OCI-LY3 (cell line): ENCODE data around the gene GAS2L1.

ENCODE experiments used
- H2AFZ ChIP-seq: fragments of 200-600, 300-600 bp; shearing (Covaris generic); 2 replicates; pipeline ENCODE4 v1.6.0; 2014; ENCODE audit warnings: antibody characterized with exemption, low read depth, low read length
- H3K27ac ChIP-seq: fragments of 200-600, 300-600 bp; sonication (generic); 2 replicates; pipeline ENCODE4 v1.5.1; 2014; ENCODE audit warnings: mild to moderate bottlenecking, low read length, moderate library complexity, mixed read lengths
- H3K27me3 ChIP-seq: fragments of 200-600, 300-600 bp; sonication (generic); 2 replicates; pipeline ENCODE4 v1.6.1; 2014; ENCODE audit warnings: low read depth, low read length, mixed read lengths
- H3K36me3 ChIP-seq: fragments of 200-600, 300-600 bp; sonication (generic); replicated peaks from 2 replicates; pipeline ENCODE3; 2014; ENCODE audit warnings: low read depth, low read length, mixed read lengths
- H3K4me1 ChIP-seq: fragments of 300-600, 200-600 bp; sonication (generic); 2 replicates; pipeline ENCODE4 v1.6.1; 2014; ENCODE audit warnings: low read length, mixed read lengths
- H3K4me2 ChIP-seq: fragments of 200-600, 300-600 bp; sonication (generic); 2 replicates; pipeline ENCODE4 v1.6.1; 2014; ENCODE audit warnings: low read length, mixed read lengths
- H3K4me3 ChIP-seq: fragments of 300-600, 200-600 bp; sonication (generic); 2 replicates; pipeline ENCODE4 v1.5.1; 2014; ENCODE audit warnings: antibody characterized with exemption, mild to moderate bottlenecking, low read length, moderate library complexity
- H3K79me2 ChIP-seq: fragments of 300-600, 200-600 bp; shearing (Covaris generic); 2 replicates; pipeline ENCODE4 v1.6.1; 2014; ENCODE audit warnings: mild to moderate bottlenecking, low read length, mixed read lengths
- H3K9ac ChIP-seq: fragments of 300-600, 200-600 bp; shearing (Covaris generic); 2 replicates; pipeline ENCODE4 v1.6.0; 2014; ENCODE audit warnings: mild to moderate bottlenecking, low read length, moderate library complexity
- H3K9me3 ChIP-seq: fragments of 200-600, 300-600 bp; shearing (Covaris generic); 2 replicates; pipeline ENCODE4 v1.6.1; 2014; ENCODE audit warnings: low read length, mixed read lengths; ENCODE audit not compliant: insufficient read depth
- H4K20me1 ChIP-seq: fragments of 200-600, 300-600 bp; sonication (generic); 2 replicates; pipeline ENCODE4 v1.6.1; 2016; ENCODE audit warnings: low read length, mixed read lengths; ENCODE audit not compliant: insufficient read depth
- CTCF ChIP-seq: fragments of 200-600, 300-600 bp; sonication (generic); IDR thresholded peaks from 2 replicates; pipeline ENCODE4 v1.5.1; 2014; ENCODE audit warnings: antibody characterized with exemption, low read length, low read depth
- EZH2phosphoT487 ChIP-seq: fragments of 200-600 bp; shearing (Covaris generic); IDR thresholded peaks from 2 replicates; pipeline ENCODE4 v1.6.1; 2018; ENCODE audit warnings: antibody characterized with exemption, mixed run types, low read depth

GAS2L1 gene

GRCh38 chr22:29323641-29324040 lies 17.2 kb downstream of the GAS2L1 start:
- H3K4me1 ChIP-seq = no peaks in the 10 kb centered on the region
- TF ChIP-seq CTCF (no peak), EZH2phosphoT487 (no peak)
- no peak overlapping the region for H2AFZ ChIP-seq
- no peaks in the 10 kb centered on the region for H3K9me3 ChIP-seq
- H3K9ac ChIP-seq = no peak overlapping the region
- peaks cover 28% of the 10 kb centered on the region for H3K36me3 ChIP-seq
- no peaks in the 10 kb centered on the region for H3K79me2 ChIP-seq
- no peak overlapping the region for H3K4me2 ChIP-seq
- no peak overlapping the region for H3K27ac ChIP-seq
- no peak overlapping the region for H3K4me3 ChIP-seq
- H4K20me1 ChIP-seq = no peaks in the 10 kb centered on the region
- H3K27me3 ChIP-seq = no peaks in the 10 kb centered on the region

GRCh38 chr22:29325356-29325755 lies 18.9 kb downstream of the GAS2L1 start:
- TF ChIP-seq EZH2phosphoT487 = no peak
- no peak for TF ChIP-seq CTCF
- no peak overlapping the region for H3K9ac ChIP-seq
- no peaks in the 10 kb centered on the region for H3K4me1 ChIP-seq
- no peak overlapping the region for H3K4me2 ChIP-seq
- no peaks in the 10 kb centered on the region for H3K79me2 ChIP-seq
- no peak overlapping the region for H2AFZ ChIP-seq
- H3K9me3 ChIP-seq = no peaks in the 10 kb centered on the region
- H3K27me3 ChIP-seq = no peaks in the 10 kb centered on the region
- no peak overlapping the region for H3K27ac ChIP-seq
- peaks cover 39% of the 10 kb centered on the region for H3K36me3 ChIP-seq
- H4K20me1 ChIP-seq = no peaks in the 10 kb centered on the region
- H3K4me3 ChIP-seq = no peak overlapping the region

- Histone ChIP-seq H2AFZ (no peak overlapping the region), H3K27ac (no peak overlapping the region), H3K79me2 (no peaks in the 10 kb centered on the region), H3K4me2 (no peak overlapping the region), H3K9me3 (no peaks in the 10 kb centered on the region), H3K27me3 (no peaks in the 10 kb centered on the region), H3K4me3 (no peak overlapping the region), H3K36me3 (peaks cover 40% of the 10 kb centered on the region), H3K9ac (no peak overlapping the region), H3K4me1 (no peaks in the 10 kb centered on the region), H4K20me1 (no peaks in the 10 kb centered on the region)
- TF ChIP-seq EZH2phosphoT487 (no peak), CTCF (no peak)
Measured at GRCh38 chr22:29325785-29326315, 19.4 kb downstream of the GAS2L1 start.

GRCh38 chr22:29326481-29326880 lies 20.0 kb downstream of the GAS2L1 start:
- H3K9ac ChIP-seq = no peak overlapping the region
- H3K36me3 ChIP-seq = peaks cover 42% of the 10 kb centered on the region
- TF ChIP-seq EZH2phosphoT487 = no peak
- TF ChIP-seq CTCF = no peak
- no peak overlapping the region for H3K4me3 ChIP-seq
- no peaks in the 10 kb centered on the region for H3K79me2 ChIP-seq
- H4K20me1 ChIP-seq = no peaks in the 10 kb centered on the region
- H2AFZ ChIP-seq = no peak overlapping the region
- H3K4me2 ChIP-seq = no peak overlapping the region
- no peaks in the 10 kb centered on the region for H3K9me3 ChIP-seq
- H3K4me1 ChIP-seq = no peaks in the 10 kb centered on the region
- H3K27ac ChIP-seq = no peak overlapping the region
- no peaks in the 10 kb centered on the region for H3K27me3 ChIP-seq
